Neural cell (in vitro differentiated cells): ENCODE data around the gene TPST2. TPM values are rescaled to one million over a fixed set of nuclear protein-coding genes. Genes with fewer than 3 reads are reported as not detected.
A peak's percentile ranks its signal among the peaks of the same experiment; 100 is the strongest.

ENCODE experiments used
- H2AFZ ChIP-seq: fragments of 200-600, 300-800 bp; sonication (generic), shearing (Covaris generic); 2 replicates; pipeline ENCODE4 v1.6.0; 2014; ENCODE audit warnings: low read depth, mild to moderate bottlenecking, antibody characterized with exemption, low read length, moderate library complexity
- H3F3A ChIP-seq: fragments of 200-600 bp; shearing (Covaris generic); 2 replicates; pipeline ENCODE4 v1.6.1; 2016; ENCODE audit warnings: mild to moderate bottlenecking, moderate library complexity, mixed read lengths, antibody characterized with exemption, low read length; ENCODE audit not compliant: insufficient read depth, poor library complexity, severe bottlenecking
- H3K27ac ChIP-seq: fragments of 200-600, 300-800 bp; sonication (generic), shearing (Covaris generic); 2 replicates; pipeline ENCODE4 v1.5.1; 2014; ENCODE audit warnings: mild to moderate bottlenecking, low read length, moderate library complexity
- H3K27me3 ChIP-seq: fragments of 300-800, 200-600 bp; sonication (generic), shearing (Covaris generic); 2 replicates; pipeline ENCODE4 v1.6.0; 2014; ENCODE audit warnings: mild to moderate bottlenecking, low read depth, low read length, moderate library complexity; ENCODE audit not compliant: insufficient read depth
- H3K36me3 ChIP-seq: fragments of 300-800, 200-600 bp; sonication (generic), shearing (Covaris generic); 2 replicates; pipeline ENCODE4 v1.5.1; 2014; ENCODE audit warnings: mild to moderate bottlenecking, antibody characterized with exemption, low read length, moderate library complexity; ENCODE audit not compliant: insufficient read depth
- H3K4me2 ChIP-seq: fragments of 300-800, 200-600 bp; sonication (generic), shearing (Covaris generic); 2 replicates; pipeline ENCODE4 v1.6.0; 2014; ENCODE audit warnings: mild to moderate bottlenecking, low read length
- H3K4me3 ChIP-seq: fragments of 300-800, 200-600 bp; sonication (generic), shearing (Covaris generic); 2 replicates; pipeline ENCODE4 v1.5.1; 2014; ENCODE audit warnings: mild to moderate bottlenecking, low read length, moderate library complexity
- H3K79me2 ChIP-seq: fragments of 200-600 bp; shearing (Covaris generic); replicated peaks from 2 replicates; pipeline ENCODE4 v1.6.0; 2014; ENCODE audit warnings: mild to moderate bottlenecking, low read length, moderate library complexity; ENCODE audit not compliant: insufficient read depth
- H3K9ac ChIP-seq: fragments of 300-800, 200-600 bp; sonication (generic), shearing (Covaris generic); 2 replicates; pipeline ENCODE4 v1.6.1; 2016; ENCODE audit warnings: mild to moderate bottlenecking, low read length, mixed read lengths
- H3K9me2 ChIP-seq: fragments of 200-600 bp; shearing (Covaris generic); 2 replicates; pipeline ENCODE4 v1.6.1; 2016; ENCODE audit warnings: mild to moderate bottlenecking, low read length, mixed read lengths; ENCODE audit not compliant: insufficient read depth
- H3K9me3 ChIP-seq: fragments of 200-600, 300-800 bp; sonication (generic), shearing (Covaris generic); 2 replicates; pipeline ENCODE4 v1.6.1; 2016; ENCODE audit warnings: mild to moderate bottlenecking, mixed run types, low read length, moderate library complexity, mixed read lengths
- H4K20me1 ChIP-seq: fragments of 200-600 bp; shearing (Covaris generic); 2 replicates; pipeline ENCODE4 v1.6.1; 2016; ENCODE audit warnings: mild to moderate bottlenecking, mixed run types; ENCODE audit not compliant: insufficient read depth
- EP300 ChIP-seq: fragments of 450-650 bp; conservative IDR thresholded peaks from 2 replicates; pipeline ENCODE4 v1.6.1; 2014; ENCODE audit warnings: antibody characterized with exemption, mild to moderate bottlenecking, moderate library complexity; ENCODE audit not compliant: poor library complexity, severe bottlenecking
- EZH2 ChIP-seq: fragments of 200-600, 300-800 bp; shearing (Covaris generic), sonication (generic); IDR thresholded peaks from 2 replicates; pipeline ENCODE4 v1.6.1; 2014; ENCODE audit warnings: antibody characterized with exemption, low read length, borderline replicate concordance, mild to moderate bottlenecking; ENCODE audit not compliant: insufficient read depth, poor library complexity, severe bottlenecking
- MXI1 ChIP-seq: fragments of 450-650 bp; conservative IDR thresholded peaks from 2 replicates; pipeline ENCODE4 v1.6.1; 2014; ENCODE audit warnings: antibody characterized with exemption, mild to moderate bottlenecking; ENCODE audit not compliant: poor library complexity, severe bottlenecking
- POLR2AphosphoS5 ChIP-seq: IDR thresholded peaks from 2 replicates; pipeline ENCODE4 v1.6.1; 2012
- RAD21 ChIP-seq: fragments of 450-650 bp; conservative IDR thresholded peaks from 2 replicates; pipeline ENCODE4 v1.6.1; 2014; ENCODE audit warnings: antibody characterized with exemption, mild to moderate bottlenecking, moderate library complexity
- SMC3 ChIP-seq: fragments of 450-650 bp; conservative IDR thresholded peaks from 2 replicates; pipeline ENCODE4 v1.6.1; 2014; ENCODE audit warnings: antibody characterized with exemption, mild to moderate bottlenecking, moderate library complexity; ENCODE audit not compliant: poor library complexity
- TAF1 ChIP-seq: IDR thresholded peaks from 2 replicates; pipeline ENCODE4 v1.6.1; 2012; ENCODE audit warnings: low read depth
- polyA plus RNA-seq: library from polyadenylated mRNA; depleted of rRNA; stranded (reverse); fragments of >200 nt; gene quantifications from 2 replicates; pipeline ENCODE4 v1.2.3, GENCODE V29; 2014
- TF ChIP-seq, protein P1 (sequence below): IDR thresholded peaks from 2 replicates; pipeline ENCODE4 v1.6.1; 2012; ENCODE audit warnings: borderline replicate concordance
- TF ChIP-seq, protein P2 (sequence below): fragments of 450-650 bp; IDR thresholded peaks from 2 replicates; pipeline ENCODE4 v1.5.1; 2014; ENCODE audit warnings: antibody characterized with exemption, mild to moderate bottlenecking, moderate library complexity; ENCODE audit not compliant: poor library complexity, severe bottlenecking

Gene TPST2
- polyA plus RNA-seq, 1 donor from 2014 or later: 16.6 TPM

DNA sequence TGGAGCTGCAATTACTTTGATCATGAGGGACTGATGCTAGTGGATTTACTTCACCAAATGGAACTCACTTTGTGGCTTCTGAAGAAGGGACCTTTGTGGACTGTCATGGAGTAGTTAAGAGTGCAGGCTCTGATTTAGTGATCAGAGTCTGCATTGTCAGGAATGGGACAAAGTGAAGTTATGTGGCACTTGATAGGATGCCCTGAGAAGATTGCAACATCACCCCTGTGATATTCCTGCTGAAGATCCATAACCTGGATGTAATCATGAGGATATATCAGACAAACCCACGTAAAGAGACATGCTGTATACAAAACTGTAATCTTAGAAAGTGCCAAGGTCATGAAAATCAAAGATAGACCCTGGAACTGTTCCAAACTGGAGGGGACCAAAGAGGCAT, 76.1 kb downstream of the TPST2 start:
- Histone ChIP-seq H3K27ac (no peak overlapping the region), H3K79me2 (peaks cover 35% of the 10 kb centered on the region), H3K9ac (no peak overlapping the region), H3K4me3 (peak overlapping the region; percentile 72), H3K9me2 (no peaks in the 10 kb centered on the region), H3K4me2 (peak overlapping the region; percentile 77), H4K20me1 (no peaks in the 10 kb centered on the region), H2AFZ (no peak overlapping the region), H3K27me3 (no peaks in the 10 kb centered on the region), H3K9me3 (no peaks in the 10 kb centered on the region), H3F3A (no peaks in the 10 kb centered on the region), H3K36me3 (no peaks in the 10 kb centered on the region)
- no peak for TF ChIP-seq EZH2
- no peak for TF ChIP-seq SMC3
- TF ChIP-seq RAD21: no peak
- TF ChIP-seq, protein P1, sequence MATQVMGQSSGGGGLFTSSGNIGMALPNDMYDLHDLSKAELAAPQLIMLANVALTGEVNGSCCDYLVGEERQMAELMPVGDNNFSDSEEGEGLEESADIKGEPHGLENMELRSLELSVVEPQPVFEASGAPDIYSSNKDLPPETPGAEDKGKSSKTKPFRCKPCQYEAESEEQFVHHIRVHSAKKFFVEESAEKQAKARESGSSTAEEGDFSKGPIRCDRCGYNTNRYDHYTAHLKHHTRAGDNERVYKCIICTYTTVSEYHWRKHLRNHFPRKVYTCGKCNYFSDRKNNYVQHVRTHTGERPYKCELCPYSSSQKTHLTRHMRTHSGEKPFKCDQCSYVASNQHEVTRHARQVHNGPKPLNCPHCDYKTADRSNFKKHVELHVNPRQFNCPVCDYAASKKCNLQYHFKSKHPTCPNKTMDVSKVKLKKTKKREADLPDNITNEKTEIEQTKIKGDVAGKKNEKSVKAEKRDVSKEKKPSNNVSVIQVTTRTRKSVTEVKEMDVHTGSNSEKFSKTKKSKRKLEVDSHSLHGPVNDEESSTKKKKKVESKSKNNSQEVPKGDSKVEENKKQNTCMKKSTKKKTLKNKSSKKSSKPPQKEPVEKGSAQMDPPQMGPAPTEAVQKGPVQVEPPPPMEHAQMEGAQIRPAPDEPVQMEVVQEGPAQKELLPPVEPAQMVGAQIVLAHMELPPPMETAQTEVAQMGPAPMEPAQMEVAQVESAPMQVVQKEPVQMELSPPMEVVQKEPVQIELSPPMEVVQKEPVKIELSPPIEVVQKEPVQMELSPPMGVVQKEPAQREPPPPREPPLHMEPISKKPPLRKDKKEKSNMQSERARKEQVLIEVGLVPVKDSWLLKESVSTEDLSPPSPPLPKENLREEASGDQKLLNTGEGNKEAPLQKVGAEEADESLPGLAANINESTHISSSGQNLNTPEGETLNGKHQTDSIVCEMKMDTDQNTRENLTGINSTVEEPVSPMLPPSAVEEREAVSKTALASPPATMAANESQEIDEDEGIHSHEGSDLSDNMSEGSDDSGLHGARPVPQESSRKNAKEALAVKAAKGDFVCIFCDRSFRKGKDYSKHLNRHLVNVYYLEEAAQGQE: no peak
- TF ChIP-seq, protein P2, sequence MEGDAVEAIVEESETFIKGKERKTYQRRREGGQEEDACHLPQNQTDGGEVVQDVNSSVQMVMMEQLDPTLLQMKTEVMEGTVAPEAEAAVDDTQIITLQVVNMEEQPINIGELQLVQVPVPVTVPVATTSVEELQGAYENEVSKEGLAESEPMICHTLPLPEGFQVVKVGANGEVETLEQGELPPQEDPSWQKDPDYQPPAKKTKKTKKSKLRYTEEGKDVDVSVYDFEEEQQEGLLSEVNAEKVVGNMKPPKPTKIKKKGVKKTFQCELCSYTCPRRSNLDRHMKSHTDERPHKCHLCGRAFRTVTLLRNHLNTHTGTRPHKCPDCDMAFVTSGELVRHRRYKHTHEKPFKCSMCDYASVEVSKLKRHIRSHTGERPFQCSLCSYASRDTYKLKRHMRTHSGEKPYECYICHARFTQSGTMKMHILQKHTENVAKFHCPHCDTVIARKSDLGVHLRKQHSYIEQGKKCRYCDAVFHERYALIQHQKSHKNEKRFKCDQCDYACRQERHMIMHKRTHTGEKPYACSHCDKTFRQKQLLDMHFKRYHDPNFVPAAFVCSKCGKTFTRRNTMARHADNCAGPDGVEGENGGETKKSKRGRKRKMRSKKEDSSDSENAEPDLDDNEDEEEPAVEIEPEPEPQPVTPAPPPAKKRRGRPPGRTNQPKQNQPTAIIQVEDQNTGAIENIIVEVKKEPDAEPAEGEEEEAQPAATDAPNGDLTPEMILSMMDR: no peak
- no peak for TF ChIP-seq POLR2AphosphoS5
- TF ChIP-seq TAF1: no peak
- TF ChIP-seq EP300: no peak
- TF ChIP-seq MXI1: no peak

DNA sequence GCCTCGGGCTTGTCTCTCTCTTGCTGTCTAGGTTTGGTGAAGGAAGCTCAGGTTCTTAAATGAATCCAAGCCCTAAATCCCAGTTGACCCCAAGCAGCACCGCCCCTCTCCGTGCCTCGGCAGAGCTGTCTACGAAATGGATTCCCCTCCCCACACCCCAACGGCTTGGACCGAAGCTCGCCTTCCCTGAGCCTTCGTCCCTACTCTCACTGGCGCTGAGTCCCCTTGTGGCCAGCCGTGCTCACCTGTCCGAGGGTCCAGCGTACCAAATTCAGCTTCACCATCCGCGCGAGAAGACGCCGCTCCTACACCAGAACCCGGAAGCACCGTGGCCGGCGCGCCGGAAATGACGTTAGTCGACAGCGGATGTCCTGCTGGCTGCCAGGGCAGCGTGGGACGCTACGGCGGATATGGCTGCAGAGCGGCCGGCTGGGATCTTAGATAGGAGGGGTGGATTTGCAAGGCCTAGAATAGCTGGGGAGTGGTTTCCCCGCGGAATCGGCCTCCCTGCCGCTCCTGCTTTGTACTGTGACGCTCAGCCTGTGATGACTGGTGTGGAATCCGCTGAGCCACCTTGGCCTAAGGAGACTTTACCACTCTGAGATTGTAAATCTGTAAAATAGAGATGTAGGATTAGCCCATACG, 77.7 kb downstream of the TPST2 start, which contains the start of gene TFIP11:
Gene TFIP11, minus strand, starts transcription at position 325 of the 645 bp plus-strand sequence. CDS start 2,201 bp downstream, outside the sequence.
- H3K9ac ChIP-seq: peak within 1 kb of the TSS; percentile 82
- H3K27ac ChIP-seq: peak within 1 kb of the TSS; percentile 74
- TF ChIP-seq EZH2: no peak
- peak; percentile 96 for TF ChIP-seq POLR2AphosphoS5
- TF ChIP-seq, protein P1: no peak
- TF ChIP-seq, protein P2: peak; percentile 23
- TF ChIP-seq EP300: peak; percentile 55
- TF ChIP-seq SMC3: no peak
- peak; percentile 59 for TF ChIP-seq RAD21
- peak; percentile 69 for TF ChIP-seq TAF1
- TF ChIP-seq MXI1: peak; percentile 97
- H3K9me2 ChIP-seq: no peaks in the 10 kb centered on the region
- peak within 1 kb of the TSS; percentile 99 for H3K4me2 ChIP-seq
- no peaks in the 10 kb centered on the region for H3K9me3 ChIP-seq
- no peaks in the 10 kb centered on the region for H4K20me1 ChIP-seq
- peak within 1 kb of the TSS; percentile 72 for H3K4me3 ChIP-seq
- H3K27me3 ChIP-seq: no peaks in the 10 kb centered on the region
- peaks cover 35% of the 10 kb centered on the region for H3K79me2 ChIP-seq
- no peaks in the 10 kb centered on the region for H3F3A ChIP-seq
- peak within 1 kb of the TSS; percentile 92 for H2AFZ ChIP-seq
- no peaks in the 10 kb centered on the region for H3K36me3 ChIP-seq
